ENCODE measurements around the gene PCDH15. TPM values are rescaled to one million over a fixed set of nuclear protein-coding genes. Genes with fewer than 3 reads are reported as not detected.

PCDH15 gene
- total RNA-seq, 1 experiment from 2014 or later: 0.59 TPM

GRCh38 chr10:54470324-54470631, 330.8 kb downstream of the PCDH15 start (continued):
- TF ChIP-seq, protein P1, sequence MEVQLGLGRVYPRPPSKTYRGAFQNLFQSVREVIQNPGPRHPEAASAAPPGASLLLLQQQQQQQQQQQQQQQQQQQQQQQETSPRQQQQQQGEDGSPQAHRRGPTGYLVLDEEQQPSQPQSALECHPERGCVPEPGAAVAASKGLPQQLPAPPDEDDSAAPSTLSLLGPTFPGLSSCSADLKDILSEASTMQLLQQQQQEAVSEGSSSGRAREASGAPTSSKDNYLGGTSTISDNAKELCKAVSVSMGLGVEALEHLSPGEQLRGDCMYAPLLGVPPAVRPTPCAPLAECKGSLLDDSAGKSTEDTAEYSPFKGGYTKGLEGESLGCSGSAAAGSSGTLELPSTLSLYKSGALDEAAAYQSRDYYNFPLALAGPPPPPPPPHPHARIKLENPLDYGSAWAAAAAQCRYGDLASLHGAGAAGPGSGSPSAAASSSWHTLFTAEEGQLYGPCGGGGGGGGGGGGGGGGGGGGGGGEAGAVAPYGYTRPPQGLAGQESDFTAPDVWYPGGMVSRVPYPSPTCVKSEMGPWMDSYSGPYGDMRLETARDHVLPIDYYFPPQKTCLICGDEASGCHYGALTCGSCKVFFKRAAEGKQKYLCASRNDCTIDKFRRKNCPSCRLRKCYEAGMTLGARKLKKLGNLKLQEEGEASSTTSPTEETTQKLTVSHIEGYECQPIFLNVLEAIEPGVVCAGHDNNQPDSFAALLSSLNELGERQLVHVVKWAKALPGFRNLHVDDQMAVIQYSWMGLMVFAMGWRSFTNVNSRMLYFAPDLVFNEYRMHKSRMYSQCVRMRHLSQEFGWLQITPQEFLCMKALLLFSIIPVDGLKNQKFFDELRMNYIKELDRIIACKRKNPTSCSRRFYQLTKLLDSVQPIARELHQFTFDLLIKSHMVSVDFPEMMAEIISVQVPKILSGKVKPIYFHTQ (CRISPR knock-in tag; IDR thresholded peaks at IDR 0.05): no peak

GRCh38 chr10:54469587-54470323, 331.3 kb downstream of the PCDH15 start:
- DNase-seq (ENCODE audit: low spot score): no peak
- Mint-ChIP-seq H3K4me3 (no peak overlapping the region), H3K27ac (no peak overlapping the region), H3K4me1 (peaks cover 11% of the 10 kb centered on the region), H3K36me3 (no peaks in the 10 kb centered on the region), H3K9me3 (no peaks in the 10 kb centered on the region), H3K27me3 (ENCODE audit: low read depth) (no peaks in the 10 kb centered on the region; the same call in 1 of the 2 replicates)
- ChIA-PET POLR2A (no interaction called here), CTCF (no interaction called here)
- TF ChIP-seq ZNF532 (CRISPR knock-in tag; IDR thresholded peaks at IDR 0.05; ENCODE audit: borderline replicate concordance) (no peak), ARID4B (CRISPR knock-in tag; IDR thresholded peaks at IDR 0.05; ENCODE audit: borderline replicate concordance) (no peak), ZNF396 (CRISPR knock-in tag; IDR thresholded peaks at IDR 0.05; ENCODE audit: borderline replicate concordance) (no peak)
- TF ChIP-seq, protein P2, sequence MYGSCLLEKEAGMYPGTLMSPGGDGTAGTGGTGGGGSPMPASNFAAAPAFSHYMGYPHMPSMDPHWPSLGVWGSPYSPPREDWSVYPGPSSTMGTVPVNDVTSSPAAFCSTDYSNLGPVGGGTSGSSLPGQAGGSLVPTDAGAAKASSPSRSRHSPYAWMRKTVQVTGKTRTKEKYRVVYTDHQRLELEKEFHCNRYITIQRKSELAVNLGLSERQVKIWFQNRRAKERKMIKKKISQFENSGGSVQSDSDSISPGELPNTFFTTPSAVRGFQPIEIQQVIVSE (CRISPR knock-in tag; IDR thresholded peaks at IDR 0.05; ENCODE audit: borderline replicate concordance): no peak
- no peak; the same call in 1 of the 2 replicates for ATAC-seq

GRCh38 chr10:54454271-54454670, 346.8 kb downstream of the PCDH15 start:
- no peaks in the 10 kb centered on the region for H3K4me1 Mint-ChIP-seq

More at GRCh38 chr10:54454271-54454670, 346.8 kb downstream of the PCDH15 start:
- ChIA-PET POLR2A (no interaction called here), CTCF (no interaction called here)
- H3K36me3 Mint-ChIP-seq: no peaks in the 10 kb centered on the region
- H3K9me3 Mint-ChIP-seq: peaks cover 10% of the 10 kb centered on the region; the same call in 1 of the 2 replicates
- ATAC-seq: no peak
- no peak for DNase-seq (ENCODE audit: low spot score)
- H3K27ac Mint-ChIP-seq: no peak overlapping the region
- H3K4me3 Mint-ChIP-seq: no peak overlapping the region
- H3K27me3 Mint-ChIP-seq (ENCODE audit: low read depth): no peaks in the 10 kb centered on the region
- TF ChIP-seq HMGA2 (CRISPR knock-in tag; IDR thresholded peaks at IDR 0.05) (peak; percentile 91), ZNF121 (CRISPR knock-in tag; IDR thresholded peaks at IDR 0.05) (no peak)

Measured in WTC11 (cell line).